CD4-positive, alpha-beta T cell treated with Interleukin-15 for 4 hours (primary cell): ENCODE results near the gene E4F1.

Experiments
- DNase-seq: peaks from one replicate; pipeline ENCODE4 v3.0.0-alpha.2; 2020; ENCODE audit warnings: low spot score

Gene E4F1, protein sequence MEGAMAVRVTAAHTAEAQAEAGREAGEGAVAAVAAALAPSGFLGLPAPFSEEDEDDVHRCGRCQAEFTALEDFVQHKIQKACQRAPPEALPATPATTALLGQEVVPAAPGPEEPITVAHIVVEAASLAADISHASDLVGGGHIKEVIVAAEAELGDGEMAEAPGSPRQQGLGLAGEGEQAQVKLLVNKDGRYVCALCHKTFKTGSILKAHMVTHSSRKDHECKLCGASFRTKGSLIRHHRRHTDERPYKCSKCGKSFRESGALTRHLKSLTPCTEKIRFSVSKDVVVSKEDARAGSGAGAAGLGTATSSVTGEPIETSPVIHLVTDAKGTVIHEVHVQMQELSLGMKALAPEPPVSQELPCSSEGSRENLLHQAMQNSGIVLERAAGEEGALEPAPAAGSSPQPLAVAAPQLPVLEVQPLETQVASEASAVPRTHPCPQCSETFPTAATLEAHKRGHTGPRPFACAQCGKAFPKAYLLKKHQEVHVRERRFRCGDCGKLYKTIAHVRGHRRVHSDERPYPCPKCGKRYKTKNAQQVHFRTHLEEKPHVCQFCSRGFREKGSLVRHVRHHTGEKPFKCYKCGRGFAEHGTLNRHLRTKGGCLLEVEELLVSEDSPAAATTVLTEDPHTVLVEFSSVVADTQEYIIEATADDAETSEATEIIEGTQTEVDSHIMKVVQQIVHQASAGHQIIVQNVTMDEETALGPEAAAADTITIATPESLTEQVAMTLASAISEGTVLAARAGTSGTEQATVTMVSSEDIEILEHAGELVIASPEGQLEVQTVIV

DNA sequence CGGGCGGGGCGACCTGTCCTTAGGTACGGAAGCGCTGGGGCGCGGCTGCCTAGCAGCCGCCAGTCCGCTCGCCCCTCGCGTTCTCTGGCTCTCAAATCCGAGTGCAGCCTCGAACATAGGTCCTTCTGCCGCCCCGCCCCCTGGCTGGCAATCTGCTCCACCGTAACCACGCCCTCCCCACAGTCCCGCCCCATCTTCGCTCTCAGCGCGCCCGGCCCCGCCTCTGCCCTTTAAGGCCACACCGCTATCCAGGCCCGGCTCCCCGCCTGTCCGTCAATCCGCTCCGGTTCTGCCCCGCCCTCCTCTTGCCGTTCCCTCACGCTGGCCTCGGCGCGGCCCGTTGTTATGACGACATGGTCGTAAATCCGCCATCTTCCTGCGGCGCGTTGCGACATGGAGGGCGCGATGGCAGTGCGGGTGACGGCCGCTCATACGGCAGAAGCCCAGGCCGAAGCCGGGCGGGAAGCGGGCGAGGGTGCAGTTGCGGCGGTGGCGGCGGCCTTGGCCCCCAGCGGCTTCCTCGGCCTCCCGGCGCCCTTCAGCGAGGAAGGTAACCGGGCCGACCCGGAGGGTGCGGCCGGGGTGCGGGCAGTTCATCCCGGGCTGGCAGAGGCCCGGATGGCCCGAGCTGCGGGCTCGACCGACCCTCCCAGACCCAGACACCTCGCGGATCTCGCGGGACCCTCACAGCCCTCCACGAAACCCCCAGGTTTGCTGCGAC is at the start of gene E4F1:
TSS of gene E4F1 (plus strand) at position 371 of the 721 bp plus-strand sequence. CDS start at position 394, 23 bp downstream.
- DNase-seq: peak; percentile 99

DNA sequence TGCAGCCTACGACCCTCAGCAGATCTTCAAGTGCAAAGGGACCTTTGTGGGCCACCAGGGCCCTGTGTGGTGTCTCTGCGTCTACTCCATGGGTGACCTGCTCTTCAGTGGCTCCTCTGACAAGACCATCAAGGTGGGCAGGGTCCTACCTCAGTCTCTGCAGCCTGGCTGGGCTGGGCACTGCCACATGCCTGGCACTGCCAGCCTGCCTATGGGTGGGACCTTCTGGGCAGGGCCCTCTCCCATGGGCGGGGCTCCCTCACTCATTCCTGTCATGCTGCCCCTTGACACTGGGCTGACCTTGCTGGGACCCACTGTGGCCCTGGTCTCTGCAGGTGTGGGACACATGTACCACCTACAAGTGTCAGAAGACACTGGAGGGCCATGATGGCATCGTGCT is 49.5 kb upstream of the E4F1 start:
- no peak for DNase-seq

GRCh38 chr16:2174396-2175131 is 48.8 kb upstream of the E4F1 start:
- no peak for DNase-seq

DNA sequence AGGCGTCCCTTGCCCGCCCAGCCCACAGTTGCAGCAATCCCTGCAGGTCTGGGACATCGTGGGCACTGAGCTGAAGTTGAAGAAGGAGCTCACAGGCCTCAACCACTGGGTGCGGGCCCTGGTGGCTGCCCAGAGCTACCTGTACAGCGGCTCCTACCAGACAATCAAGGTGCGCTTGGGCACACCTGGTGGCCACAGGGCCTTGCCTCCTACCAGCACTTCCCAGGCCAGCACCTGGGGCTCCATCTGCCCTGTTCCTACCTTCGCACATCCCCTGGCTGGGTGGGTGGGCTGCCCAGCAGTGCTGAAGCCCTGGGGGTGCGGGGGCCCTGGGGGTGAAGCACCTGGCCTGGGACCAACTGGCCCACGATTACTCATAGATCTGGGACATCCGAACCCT is 47.9 kb upstream of the E4F1 start:
- no peak for DNase-seq

DNA sequence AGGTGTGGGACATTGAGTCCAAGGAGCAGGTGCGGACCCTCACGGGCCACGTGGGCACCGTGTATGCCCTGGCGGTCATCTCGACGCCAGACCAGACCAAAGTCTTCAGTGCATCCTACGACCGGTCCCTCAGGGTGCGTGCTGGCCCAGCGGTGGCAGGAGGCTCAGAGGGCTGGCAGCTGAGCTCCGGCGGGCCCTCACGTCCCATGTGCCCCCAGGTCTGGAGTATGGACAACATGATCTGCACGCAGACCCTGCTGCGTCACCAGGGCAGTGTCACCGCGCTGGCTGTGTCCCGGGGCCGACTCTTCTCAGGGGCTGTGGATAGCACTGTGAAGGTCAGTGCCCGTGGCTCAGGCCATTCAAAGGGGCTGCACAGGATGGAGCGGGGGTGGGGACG is 47.3 kb upstream of the E4F1 start:
- DNase-seq: no peak

DNA sequence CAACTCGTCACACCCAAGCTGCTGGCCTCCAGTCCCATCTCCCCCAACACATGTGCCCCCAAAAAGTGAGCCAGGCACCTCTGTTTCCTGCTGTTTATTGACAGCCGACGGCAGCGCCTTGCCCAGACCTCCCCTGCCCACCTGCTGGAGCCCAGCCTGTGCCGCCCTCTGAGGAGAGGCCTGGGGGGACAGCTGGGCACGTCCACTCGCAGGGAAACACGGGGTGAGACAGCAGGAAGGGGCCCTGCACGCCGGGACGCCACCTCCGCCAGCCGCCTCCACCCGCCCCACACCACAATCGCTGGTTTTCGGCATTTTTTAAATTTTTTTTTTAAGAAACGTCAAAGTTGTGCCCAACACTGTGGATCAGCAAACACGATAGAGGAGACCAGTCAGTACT is 46.3 kb upstream of the E4F1 start:
- no peak for DNase-seq

GRCh38 chr16:2177561-2177960 is 45.8 kb upstream of the E4F1 start:
- DNase-seq: no peak

GRCh38 chr16:2178321-2179106 is 44.9 kb upstream of the E4F1 start:
- peak; percentile 10 for DNase-seq

GRCh38 chr16:2179107-2179501 is 44.3 kb upstream of the E4F1 start:
- no peak for DNase-seq

- no peak for DNase-seq
Observed at GRCh38 chr16:2179576-2179975, 43.8 kb upstream of the E4F1 start.

DNA sequence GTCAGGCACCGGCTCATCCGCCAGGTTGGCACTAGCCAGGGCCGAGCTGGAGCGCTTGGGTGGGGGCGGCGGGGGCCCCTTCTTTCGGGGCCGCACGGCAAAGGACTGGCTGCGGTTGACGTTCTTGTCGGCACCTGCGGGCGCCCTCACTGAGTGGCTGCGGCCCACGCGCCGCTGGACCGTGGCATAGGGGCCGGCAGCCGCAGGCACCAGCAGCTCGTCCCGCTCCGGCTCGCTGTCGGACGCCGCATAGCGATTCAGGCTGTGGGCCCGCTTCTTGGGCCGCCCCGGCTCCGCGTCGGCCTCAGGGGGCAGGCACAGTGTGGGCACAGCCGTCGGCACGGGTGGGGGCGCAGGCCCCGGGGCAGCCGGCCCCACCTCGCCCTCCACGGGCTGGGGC is 42.9 kb upstream of the E4F1 start:
- DNase-seq: no peak

DNA sequence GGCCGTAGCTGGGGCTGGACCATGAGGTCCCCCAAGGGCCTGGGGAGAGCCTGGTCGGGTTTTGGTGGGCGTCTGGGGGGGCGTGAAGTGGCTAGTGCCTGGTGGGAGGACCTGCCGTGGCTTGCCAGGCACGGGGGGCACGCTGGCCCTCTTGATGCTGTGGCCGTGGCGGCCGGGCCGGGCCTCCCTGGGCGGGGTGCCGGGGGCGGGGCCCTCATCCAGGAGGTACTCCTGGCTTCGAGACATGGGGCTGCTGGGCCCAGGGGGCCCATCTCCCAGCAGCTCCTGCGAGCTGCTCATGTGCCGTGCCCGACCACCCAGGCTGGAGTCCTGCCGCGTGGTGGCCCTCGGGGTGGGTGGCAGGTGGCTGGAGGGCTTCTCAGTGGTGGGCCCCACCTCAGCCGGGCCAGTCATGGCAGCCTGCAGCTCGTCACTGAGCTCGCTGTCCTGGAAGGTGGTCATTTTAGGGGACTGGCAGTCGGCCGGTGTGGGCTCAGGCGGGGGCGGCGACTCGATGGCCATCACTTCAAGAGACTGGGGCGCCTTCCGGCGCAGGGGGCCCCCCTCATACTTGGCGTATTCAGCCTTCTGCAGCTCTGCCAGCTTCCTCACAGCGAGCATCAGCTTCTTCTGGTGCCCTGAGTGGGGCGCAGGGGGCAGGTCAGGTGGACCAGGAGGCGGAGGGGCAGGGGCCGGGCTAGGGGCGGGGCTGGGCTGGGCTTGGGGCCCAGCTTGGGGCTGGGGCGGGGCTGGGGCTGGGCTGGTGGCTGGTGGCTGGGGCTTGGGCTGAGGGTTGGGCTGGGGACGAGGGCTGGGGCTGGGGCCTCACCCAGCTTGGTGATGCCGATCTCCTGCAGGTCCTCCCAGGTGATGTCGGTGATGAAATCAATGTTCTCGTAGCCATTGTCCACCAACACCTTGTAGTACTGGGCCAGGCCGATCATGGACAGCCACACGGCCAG is 42.1 kb upstream of the E4F1 start:
- DNase-seq: no peak

DNA sequence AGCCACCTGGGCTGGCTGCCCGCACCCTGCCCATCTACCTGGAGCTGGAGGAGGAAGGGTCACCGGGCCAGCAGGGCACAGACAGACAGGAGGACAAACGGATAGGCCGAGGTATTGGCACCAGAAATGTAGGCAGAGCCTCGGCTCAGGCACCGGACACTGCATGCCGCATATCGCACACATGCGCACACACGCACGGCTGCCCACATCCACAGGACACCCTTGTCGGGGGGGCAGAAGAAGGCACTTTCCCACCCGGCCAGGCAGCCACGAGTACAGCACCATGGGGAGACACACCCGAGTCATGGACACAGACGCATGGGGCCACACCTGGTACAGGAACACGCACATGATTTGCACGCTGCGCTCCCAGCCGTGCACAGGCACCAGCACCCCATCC is 41.4 kb upstream of the E4F1 start:
- no peak for DNase-seq

DNA sequence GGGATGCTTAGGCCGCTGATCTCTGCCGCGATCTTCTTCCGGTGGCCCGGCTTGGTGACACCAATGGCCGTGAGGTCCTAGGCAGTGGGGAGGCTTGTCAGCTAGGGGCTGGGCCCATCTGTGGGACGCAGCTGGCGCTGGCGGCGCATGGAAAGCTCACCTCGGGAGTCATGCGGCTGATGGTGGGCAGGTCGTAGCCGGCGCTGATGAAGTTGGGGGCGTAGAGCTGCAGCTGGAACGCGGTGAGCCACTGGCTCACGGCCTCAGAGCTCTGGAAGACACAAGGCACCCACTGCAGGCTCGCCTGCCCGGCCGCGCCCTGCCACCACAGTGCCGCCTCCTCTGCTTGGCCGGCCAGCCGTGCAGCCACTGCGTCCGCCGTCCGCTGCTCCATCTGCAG is 39.7 kb upstream of the E4F1 start:
- no peak for DNase-seq

DNA sequence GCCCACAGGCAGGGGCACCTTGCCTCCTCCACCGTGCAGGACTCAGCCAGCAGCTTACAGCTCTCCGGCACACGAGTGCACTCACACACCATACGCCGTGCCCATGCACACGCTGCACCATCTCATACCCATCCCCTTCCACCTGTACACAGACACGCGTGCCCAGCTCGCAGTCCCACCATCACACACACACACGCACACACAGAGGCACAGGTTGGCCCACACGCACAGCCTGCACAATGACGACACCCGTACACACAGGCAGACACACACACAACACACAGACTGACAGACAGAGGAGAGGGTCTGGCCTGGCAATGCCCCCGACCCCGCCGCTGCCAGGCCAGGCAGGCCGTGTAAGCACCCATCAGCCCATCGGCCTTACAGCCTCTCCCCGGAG is 39.0 kb upstream of the E4F1 start:
- no peak for DNase-seq

DNA sequence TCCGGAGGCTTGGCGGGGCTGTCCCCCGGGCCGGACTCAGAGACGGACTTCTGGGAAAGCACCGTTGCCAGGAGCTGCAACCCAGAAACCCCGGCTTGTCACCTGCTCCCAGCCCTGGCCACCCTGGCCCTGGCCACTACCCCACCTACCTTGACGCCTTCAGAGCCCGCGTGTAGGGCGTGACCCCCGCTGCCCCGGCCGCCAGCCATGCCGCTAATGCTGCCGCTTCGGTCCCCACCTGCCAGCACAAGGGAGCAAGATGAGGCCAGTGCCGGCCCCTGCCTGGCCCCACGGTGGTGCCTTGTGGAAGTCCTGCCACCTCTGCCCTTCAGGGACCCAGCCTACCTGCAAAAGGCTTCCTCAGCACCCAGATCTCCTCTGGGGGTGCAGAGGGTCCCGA is 38.4 kb upstream of the E4F1 start:
- DNase-seq: no peak

DNA sequence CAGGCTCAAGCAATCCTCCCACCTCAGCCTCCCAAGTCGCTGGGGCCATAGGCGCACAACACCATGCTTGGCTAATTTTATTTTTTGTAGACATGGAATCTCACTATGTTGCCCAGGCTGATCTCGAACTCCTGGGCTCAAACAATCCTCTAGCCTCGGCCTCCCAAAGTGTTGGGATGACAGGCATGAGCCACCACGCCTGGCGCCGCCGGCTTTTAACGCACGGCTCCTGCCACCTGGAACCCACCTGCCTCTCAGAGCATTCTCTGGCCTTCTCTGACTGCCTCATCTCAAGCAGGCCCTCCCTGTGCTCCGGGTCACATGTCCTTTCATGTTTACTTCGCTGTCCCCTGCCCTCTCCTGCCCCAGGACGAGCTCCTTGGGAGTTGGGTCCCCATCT is 37.3 kb upstream of the E4F1 start:
- DNase-seq: no peak

- no peak for DNase-seq
Observed at GRCh38 chr16:2186505-2186904, 36.9 kb upstream of the E4F1 start.

DNA sequence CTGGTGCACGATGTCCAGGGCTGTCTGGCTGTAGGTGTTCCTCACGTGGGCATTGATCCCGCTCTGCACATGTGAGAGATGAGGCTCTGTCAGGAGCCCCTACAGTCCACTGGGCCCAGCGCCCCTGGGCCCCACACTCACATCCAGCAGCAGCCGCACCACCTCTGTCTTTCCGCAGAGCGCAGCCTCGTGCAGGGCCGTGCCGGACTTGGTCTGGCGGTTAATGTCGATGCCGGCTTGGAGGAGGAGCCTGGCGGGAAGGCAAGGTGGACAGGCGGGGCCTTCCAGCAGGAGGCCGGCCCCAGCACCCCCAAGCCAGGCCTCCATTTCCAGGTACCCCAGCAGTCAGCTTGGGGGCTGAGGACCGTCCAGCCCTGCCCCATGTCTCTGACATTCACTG is 36.2 kb upstream of the E4F1 start:
- DNase-seq: no peak

DNA sequence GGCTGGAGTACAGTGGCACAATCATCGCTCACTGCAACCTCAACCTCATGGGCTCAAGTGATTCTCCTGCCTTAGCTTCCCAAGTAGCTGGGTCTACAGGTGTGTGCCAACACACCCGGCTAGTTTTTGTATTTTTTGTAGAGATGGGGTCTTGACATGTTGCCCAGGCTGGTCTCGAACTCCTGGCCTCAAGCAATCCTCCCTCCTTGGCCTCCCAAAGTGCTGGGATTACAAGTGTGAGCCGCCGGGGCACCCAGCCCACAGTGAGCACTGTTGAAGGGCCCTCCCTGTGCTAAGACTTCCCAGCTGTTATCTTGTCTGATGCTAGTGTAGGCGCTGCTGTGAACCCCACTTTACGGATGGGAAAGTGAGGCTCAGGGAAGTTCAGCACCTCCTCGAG is 35.0 kb upstream of the E4F1 start:
- no peak for DNase-seq
